ENCODE results near the gene ACOX2.

ACOX2 gene

DNA sequence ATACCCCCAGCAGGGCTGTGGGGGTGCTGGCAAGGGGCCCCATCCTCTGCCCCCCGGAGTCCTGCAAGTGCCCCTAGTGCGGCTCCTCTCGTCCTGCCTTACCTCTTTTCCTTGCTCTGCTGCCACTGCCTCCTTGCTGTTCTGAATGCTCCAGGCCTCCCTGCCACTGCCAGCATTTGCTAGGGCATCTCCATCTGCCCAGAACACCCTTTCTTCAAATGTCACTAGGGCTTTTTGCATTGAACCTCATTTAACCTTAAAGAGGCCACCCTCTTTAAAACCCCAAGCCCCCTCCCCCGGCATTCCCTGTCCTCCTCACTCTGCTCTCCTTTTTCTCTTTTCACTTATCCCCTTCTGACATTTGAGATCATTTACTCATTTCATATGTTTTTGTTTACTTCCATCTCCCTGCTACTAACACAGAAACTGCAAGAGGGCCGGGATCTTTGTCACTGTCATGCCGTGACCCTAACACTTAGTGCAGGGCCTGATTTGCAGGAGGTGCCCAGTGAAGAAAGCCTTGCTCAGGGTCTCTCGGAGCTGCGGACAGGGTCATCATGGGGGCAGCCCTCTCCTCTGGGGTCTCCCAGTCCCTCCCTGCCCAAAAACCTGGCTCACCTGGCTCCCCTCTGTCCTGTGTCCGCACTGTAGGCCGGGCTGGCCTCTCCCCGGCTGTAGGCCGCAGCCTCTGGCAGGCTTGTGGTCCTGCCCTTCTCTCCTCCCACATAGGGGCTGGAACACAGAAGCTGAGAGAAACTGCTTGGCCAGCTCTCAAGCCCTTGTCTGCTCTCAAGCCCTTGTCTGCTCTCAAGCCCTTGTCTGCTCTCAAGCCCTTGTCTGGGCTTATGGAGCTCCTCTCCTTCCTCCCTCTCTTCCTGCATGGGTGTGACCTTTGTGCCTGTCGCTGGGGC is at the start of gene ACOX2:
Gene ACOX2, minus strand, starts transcription at position 690 of the 911 bp plus-strand sequence. CDS start 2,084 bp downstream, outside the sequence.
- no peak for DNase-seq

- DNase-seq = no peak
Observed at GRCh38 chr3:58585994-58586393, 49.0 kb upstream of the ACOX2 start.

- peak; percentile 76 to 78 for DNase-seq
Observed at GRCh38 chr3:58585005-58585786, 48.2 kb upstream of the ACOX2 start.

DNA sequence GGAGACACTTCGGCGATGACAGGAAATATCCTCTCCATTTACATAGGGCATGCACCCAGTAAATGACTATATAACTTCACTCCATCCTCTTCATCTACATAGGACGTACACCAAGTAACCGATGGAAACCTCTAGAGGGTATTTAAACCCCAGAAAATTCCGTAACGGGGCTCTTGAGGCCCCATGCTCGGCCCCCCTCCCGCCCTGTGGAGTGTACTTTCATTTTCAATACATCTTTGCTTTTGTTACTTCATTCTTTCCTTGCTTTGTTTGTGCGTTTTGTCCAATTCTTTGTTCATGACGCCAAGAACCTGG is 47.7 kb upstream of the ACOX2 start:
- peak in 1 of 2 experiments; percentile 2 for DNase-seq

DNA sequence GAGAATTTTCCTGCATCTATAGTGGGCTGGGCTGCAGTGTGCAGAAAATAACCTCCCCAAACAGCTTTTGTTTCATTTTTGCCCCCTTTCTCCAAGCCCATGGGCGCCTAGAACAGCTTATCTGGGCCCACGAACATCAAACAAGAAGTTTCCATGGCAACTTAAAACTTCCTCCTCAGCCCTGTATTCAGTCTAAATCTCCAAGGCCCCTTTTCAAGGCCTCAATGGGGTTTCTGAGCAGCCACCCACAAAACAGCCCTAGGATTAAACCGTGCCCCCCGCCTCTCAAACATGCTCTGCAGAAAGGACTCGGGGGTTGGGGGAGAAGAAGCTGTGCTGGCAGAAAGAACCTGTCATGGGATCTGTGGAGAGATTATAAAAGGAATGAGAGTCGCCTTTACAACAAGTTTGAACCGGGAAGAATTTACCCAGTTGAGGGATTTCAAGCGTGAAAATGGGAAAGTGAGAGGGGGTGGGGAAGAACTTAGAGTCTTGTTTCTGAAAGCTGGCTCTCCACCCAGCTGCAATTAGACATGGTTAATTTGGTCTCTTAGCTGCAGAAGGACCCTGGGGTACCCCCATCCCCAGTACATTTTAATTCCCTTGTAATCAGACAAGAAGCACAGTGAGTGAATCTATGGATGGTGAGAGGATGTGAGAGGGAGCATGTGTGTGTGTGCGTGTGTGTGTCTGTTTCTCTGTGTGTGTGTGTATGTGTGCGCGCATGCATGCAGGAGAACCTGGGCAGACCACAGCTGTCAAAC is 44.5 kb upstream of the ACOX2 start:
- no peak for DNase-seq

DNA sequence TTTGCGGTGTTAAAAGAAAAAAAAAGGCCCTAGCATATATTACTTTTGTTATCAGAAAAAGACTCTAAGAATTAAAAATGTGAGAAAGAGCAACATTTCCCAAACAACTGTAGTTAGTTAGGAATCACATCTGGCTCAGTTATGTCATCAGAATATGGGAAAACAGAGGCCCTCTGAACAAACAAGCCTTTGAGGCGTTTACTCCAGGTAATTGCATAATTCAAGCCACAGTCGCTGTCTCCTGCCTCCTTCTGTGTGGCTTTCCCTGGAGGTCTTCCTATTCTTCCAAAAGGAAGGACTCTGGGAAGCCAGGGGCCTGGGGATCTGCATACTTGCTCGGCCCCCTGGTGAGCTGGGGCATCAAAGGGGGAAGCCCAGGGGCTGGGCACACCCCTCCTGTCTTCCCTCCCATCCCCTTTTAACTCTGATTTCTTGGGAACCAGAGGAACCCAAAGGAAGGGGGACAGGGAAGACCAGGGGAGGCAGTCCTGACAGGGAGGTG is 43.9 kb upstream of the ACOX2 start:
- DNase-seq = no peak

DNA sequence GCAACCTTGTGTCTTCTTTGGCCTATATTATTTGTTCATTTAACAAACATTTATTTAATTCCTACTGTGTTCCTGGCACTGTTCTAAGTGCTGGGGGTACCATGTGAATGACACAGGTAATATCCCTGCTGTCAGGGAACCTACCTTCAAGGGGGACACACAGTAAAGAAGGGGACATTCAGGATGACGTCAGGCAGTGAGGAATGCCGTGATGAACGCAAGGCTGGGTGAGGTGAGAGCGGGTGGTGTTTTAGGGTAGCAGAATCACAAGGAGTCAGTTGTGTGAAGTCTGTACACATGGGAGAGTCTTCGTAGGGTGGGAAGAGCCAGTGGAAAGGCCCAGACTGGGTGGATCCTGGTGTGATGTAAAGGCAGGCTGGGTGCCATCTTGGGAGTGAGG is 41.9 kb upstream of the ACOX2 start:
- no peak for DNase-seq

DNA sequence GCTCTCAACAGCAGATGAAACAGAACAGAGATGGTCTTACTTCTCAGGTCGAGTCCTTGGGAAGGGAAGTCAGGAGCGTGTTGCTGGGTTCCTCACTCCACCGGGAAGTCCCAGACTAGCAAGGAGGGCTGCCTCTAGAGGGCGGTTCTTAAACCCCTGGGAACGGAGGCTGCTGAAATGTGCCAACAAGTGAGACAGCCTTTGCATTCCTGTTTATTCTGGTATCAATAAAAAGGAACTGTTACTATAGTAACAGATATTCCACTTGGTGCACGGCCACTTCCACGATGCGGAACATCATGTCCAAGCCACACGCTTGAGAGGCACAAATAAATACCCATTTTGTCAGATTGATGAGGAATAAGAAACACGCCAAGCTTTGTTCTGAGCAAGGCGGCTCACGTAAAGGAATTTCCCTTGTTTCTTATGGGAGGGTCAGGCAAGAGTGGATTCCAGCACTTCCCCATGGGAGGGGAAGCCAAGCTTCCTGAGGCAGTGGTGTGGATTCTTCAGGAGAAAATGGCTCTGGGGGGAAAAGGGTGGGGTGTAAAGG is 40.4 kb upstream of the ACOX2 start, which contains the start of gene FAM107A:
Gene FAM107A, minus strand, starts transcription at position 123 of the 553 bp plus-strand sequence. CDS start 7,531 bp downstream, outside the sequence.
- DNase-seq = no peak

DNA sequence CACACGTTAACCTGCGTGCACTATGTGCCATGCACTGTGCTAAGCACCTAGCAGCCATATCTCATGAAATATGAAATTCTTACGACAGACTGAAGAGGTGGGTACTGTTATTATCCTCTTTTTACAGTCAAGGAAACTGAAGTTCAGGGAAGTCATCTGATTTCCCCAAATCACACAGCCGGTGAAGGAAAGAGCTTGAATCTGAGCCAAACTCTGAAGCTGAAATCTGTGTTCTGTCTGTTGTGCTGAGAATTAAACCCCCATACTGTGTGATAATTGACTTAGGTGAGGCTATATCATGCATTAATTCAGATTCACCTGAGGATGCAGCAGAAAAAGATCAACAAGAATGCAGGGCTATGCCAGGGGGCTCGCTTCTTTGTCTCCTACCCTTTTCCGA is 39.7 kb upstream of the ACOX2 start:
- DNase-seq = no peak

GRCh38 chr3:58575971-58576652 is 39.1 kb upstream of the ACOX2 start:
- DNase-seq = no peak

- no peak for DNase-seq
Observed at GRCh38 chr3:58574682-58575081, 37.7 kb upstream of the ACOX2 start.

DNA sequence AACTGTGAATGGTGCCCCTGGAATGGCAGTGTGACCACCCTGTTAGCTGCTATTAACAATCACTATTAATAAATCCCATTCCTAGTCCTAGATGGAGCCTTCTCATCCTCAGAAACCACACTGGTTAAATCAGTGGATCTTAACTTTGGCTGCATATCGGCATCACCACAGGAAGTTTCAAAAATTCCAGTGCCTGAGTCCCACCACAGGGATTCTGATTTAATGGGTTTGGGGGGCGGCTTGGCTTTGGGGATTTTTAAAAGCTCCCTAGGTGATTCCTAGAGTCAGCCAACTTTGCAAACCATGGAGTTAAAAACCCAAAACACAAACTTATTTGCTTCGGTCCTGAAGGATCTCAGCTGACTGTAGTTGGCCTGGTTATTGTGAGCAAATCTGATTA is 37.1 kb upstream of the ACOX2 start:
- DNase-seq = no peak

GRCh38 chr3:58573640-58574039 is 36.6 kb upstream of the ACOX2 start:
- no peak for DNase-seq

DNA sequence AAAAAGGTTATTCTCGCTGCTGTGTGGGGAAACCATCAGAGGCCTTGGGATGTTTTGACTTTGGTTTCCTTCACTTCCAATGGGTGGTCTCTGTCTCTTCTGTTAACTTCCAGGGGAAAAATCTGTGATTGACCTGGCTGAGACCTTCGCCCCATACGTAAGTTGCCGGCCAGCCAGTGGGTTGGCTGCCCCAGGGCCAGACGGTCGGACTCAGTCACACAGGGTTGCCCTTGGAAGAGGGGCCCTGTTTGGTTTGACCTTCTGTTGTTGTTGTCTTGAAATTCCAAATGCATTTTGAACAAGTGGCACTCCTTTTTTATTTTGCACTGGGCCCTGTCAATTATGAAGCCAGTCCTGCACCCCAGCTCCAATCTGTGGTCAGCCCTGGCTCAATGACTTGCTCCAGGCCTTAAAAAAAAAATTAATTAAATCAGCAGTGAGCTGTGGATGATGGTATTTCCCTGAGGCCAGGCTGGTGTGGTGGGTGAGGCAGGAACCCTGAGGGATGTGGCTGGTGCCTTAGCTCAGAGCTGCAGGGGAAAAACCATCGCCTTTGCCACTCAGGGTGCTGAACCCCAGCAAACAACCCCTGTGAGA is 35.7 kb upstream of the ACOX2 start:
- DNase-seq = no peak

DNA sequence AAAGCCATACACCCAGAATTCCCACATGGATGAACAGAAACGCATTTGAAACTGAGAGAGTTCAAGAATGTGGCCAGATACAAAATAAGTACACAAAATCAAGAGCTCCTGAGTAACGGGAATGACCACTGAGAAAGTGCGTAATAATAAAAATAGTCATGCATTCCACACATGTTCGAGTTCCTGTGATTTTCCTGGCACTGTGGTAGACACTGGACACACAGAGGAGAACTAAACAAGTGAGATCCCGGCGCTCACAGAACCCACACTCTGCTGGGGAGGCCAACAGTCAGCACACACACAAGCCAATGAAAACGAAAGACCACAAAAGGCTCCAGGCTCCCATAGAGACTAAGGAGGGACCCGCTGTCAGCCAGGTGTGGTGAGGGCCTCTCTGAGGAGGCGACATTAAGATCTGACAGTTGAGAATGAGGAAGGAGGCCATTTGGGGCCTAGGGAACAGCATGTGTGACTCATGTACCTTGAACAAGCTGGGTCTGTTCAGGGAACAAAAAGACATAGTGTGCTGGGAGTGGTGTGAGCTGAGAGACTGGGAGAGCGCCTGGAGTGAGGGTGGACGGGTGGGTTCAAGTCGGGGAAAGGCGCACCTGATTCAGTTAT is 35.1 kb upstream of the ACOX2 start:
- DNase-seq = no peak

- DNase-seq = no peak
Observed at GRCh38 chr3:58570851-58571250, 33.9 kb upstream of the ACOX2 start.

- no peak for DNase-seq
Observed at GRCh38 chr3:58569287-58570001, 32.5 kb upstream of the ACOX2 start.

- peak; percentile 58 to 61 for DNase-seq
Observed at GRCh38 chr3:58568572-58569286, 31.7 kb upstream of the ACOX2 start.

GRCh38 chr3:58567251-58567515 is 30.2 kb upstream of the ACOX2 start:
- DNase-seq = no peak

Measured in NCI-H2081 (cell line).